GM12872 (cell line): ENCODE data around the gene HLA-DQA1.

Experiments used
- TF ChIP-seq, protein P1 (sequence below): IDR thresholded peaks from 3 replicates; pipeline ENCODE4 v1.5.1; 2011; ENCODE audit warnings: low read depth, mild to moderate bottlenecking, low read length, moderate library complexity; ENCODE audit not compliant: insufficient read depth

The HLA-DQA1 gene

GRCh38 chr6:32639440-32640394 is 2.5 kb downstream of the HLA-DQA1 start:
- TF ChIP-seq, protein P1, sequence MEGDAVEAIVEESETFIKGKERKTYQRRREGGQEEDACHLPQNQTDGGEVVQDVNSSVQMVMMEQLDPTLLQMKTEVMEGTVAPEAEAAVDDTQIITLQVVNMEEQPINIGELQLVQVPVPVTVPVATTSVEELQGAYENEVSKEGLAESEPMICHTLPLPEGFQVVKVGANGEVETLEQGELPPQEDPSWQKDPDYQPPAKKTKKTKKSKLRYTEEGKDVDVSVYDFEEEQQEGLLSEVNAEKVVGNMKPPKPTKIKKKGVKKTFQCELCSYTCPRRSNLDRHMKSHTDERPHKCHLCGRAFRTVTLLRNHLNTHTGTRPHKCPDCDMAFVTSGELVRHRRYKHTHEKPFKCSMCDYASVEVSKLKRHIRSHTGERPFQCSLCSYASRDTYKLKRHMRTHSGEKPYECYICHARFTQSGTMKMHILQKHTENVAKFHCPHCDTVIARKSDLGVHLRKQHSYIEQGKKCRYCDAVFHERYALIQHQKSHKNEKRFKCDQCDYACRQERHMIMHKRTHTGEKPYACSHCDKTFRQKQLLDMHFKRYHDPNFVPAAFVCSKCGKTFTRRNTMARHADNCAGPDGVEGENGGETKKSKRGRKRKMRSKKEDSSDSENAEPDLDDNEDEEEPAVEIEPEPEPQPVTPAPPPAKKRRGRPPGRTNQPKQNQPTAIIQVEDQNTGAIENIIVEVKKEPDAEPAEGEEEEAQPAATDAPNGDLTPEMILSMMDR: no peak

- TF ChIP-seq, protein P1: no peak
These were observed 3.9 kb downstream of the HLA-DQA1 start for GRCh38 chr6:32641122-32641521.

- TF ChIP-seq, protein P1: no peak
These were observed 5.5 kb downstream of the HLA-DQA1 start for GRCh38 chr6:32642720-32643106.

DNA sequence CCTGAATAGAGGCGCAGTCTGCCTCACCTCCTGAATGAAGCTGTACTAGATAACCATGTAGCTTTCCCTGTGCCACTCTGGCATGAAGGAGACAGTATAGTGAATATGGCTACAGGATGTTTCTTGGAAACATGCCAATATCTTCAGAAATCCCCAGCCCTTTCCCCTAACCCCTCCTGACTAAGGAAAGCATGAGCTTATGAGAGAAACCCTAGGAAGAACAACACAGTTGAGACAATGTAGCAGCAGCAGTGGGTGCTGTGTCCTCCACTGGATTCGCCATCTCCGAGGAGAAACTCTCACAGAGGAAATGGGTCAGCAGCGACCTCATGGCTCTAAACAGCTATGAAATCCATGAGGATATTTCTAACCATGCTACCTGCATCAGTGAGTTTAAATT is 6.7 kb downstream of the HLA-DQA1 start:
- TF ChIP-seq, protein P1: no peak

DNA sequence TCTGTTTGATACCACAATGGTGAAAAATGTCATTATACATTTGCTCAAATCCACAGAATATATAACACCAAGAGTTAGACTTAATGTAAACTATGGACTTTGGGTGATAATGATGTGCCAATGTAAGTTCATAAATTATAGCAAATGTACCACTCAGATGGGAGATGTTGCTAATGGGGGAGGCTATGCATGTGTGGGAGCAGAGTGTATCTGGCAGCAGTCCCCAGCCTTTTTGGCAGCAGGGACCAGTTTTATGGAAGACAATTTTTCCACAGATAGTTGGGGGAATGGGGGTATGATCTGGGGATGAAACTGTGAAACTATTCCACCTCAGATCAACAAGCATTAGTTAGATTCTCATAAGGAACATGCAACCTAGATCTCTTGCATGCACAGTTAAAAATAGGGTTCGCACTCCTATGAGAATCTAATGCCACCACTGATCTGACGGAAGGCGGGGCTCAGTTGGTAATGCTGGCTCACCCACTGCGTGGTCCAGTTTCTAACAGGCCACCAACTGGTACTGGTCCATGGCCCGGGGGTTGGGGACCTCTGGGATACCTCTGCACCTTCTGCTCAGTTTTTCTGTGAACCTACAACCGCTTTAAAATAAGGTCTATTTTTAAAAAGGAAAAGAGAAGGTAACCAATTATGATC is 8.0 kb downstream of the HLA-DQA1 start:
- TF ChIP-seq, protein P1: no peak

DNA sequence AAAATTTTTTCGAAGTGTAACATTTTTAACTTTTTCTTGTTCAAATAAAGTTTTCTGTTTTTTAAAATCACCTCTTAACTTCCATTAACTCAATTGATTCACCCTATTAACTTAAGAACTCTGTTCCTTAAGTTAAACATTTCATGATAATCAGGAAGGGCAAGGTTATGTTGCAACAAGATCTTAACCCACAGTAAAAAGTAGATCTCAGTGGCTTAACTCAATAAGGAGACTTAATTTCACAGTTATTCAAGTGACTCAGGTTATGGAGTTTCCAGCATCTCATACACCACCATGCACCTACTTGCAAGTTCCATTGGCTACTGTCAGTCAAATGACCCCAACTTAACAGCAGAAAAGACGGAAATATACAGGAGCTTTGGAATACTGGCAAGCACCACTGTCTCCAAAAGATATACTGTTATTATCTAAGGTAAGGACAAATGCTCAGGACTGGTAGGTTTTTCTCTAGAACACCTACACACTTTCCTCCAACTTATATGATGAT is 18.1 kb downstream of the HLA-DQA1 start:
- TF ChIP-seq, protein P1: no peak

DNA sequence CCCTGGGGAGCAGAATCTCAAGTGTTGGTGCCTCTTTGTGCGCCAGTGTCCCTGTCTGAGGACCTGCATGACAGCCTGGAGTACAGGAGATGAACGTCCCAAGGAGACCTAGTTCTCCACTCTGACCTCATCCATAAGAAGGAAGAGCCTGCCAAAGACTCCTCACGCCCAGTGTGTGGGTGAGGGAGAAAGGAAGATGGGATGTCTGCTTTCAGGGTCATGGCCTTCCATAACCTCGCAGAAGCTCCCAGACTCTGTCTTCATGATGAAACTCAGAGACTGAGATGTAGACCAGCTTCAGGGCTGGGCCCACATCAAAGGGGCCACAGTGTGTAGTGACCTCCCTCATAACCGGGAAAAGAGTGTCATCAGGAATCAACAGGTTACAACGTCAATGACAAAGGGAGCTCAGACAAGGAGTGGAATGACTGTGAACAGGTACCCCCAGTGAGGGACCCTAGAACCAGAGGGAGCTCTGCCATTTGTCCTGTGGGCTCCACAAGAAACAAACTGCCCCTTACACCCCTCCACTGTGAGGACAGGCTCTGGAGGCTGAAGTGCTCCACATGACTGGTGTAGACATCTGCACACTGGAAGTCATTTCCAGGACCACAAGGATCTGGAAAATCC is 21.2 kb downstream of the HLA-DQA1 start:
- TF ChIP-seq, protein P1: no peak
